Panc1 (cell line): ENCODE measurements around the gene SLC30A1. TPM values are rescaled to one million over a fixed set of nuclear protein-coding genes. Genes with fewer than 3 reads are reported as not detected.
A peak's percentile ranks its signal among the peaks of the same experiment; 100 is the strongest.
"Not testable (repeated sequence)": the region's sequence is repeated elsewhere in the genome, so short reads cannot be mapped to it uniquely, and the experiment has no call there.

Experiments
- ATAC-seq: fragments of 200-7000 bp; cut with Tn5 transposase; 2 replicates; pipeline ENCODE4 v1.9.1; 2020; ENCODE audit warnings: mild to moderate bottlenecking, moderate library complexity
- BruUV-seq: library from RNA; stranded (reverse); fragments of 400-500 nt; replicated peaks from 2 replicates; lab custom pipeline; 2021; lab: Mats Ljungman, UMichigan
- CTCF ChIA-PET: fragments of 300-600 bp; sonication (Branson Sonifier 250); formaldehyde crosslinking; loops from one replicate; lab custom pipeline; 2022; ENCODE audit warnings: antibody characterized with exemption; lab: Charles Lee
- POLR2A ChIA-PET: fragments of 300-600 bp; sonication (Branson Sonifier 250); formaldehyde crosslinking; loops from one replicate; lab custom pipeline; 2022; ENCODE audit warnings: antibody characterized with exemption; lab: Charles Lee
- DNase-seq: peaks from one replicate; pipeline ENCODE4 v3.0.0-alpha.2; 2010; ENCODE audit warnings: low read depth, low spot score
- H3K27ac ChIP-seq: 2 replicates; pipeline ENCODE4 v1.5.1; 2011; ENCODE audit warnings: mild to moderate bottlenecking, low read length, inconsistent platforms
- H3K27me3 ChIP-seq: fragments of 200-500 bp; sonication (Bioruptor generic); 2 replicates; pipeline ENCODE4 v1.6.0; 2014; ENCODE audit warnings: low read length, inconsistent platforms; ENCODE audit not compliant: control insufficient read depth, insufficient read depth
- H3K36me3 ChIP-seq: fragments of 200-500 bp; sonication (Bioruptor generic); 2 replicates; pipeline ENCODE4 v1.5.1; 2014; ENCODE audit warnings: inconsistent platforms, mild to moderate bottlenecking, low read length, moderate library complexity; ENCODE audit not compliant: control insufficient read depth, insufficient read depth
- H3K4me1 ChIP-seq: 2 replicates; pipeline ENCODE4 v1.5.1; 2011; ENCODE audit warnings: inconsistent platforms, mild to moderate bottlenecking, low read length, moderate library complexity; ENCODE audit not compliant: control insufficient read depth, insufficient read depth
- H3K4me3 ChIP-seq, 2 experiments: 2 replicates each; pipeline ENCODE4 v1.5.1; 2011 to 2012; ENCODE audit warnings: low read depth in 2 of 2, low read length in 2 of 2, mild to moderate bottlenecking in 2 of 2, inconsistent platforms in 1 of 2, moderate library complexity in 1 of 2
- H3K9me3 ChIP-seq: fragments of 200-500 bp; sonication (Bioruptor generic); 2 replicates; pipeline ENCODE4 v1.5.1; 2014; ENCODE audit warnings: low read depth, mild to moderate bottlenecking, inconsistent platforms, low read length, moderate library complexity; ENCODE audit not compliant: control insufficient read depth, insufficient read depth
- CTCF ChIP-seq: fragments of 450-650 bp; IDR thresholded peaks from 2 replicates; pipeline ENCODE4 v1.5.1; 2017; ENCODE audit warnings: mild to moderate bottlenecking
- POLR2AphosphoS5 ChIP-seq: IDR thresholded peaks from 2 replicates; pipeline ENCODE4 v1.6.1; 2012; ENCODE audit warnings: mild to moderate bottlenecking, low read depth, low read length, moderate library complexity
- REST ChIP-seq, 2 experiments: IDR thresholded peaks; 2 replicates each; pipeline ENCODE4 v1.6.1; 2011 to 2012; ENCODE audit warnings: low read depth in 2 of 2, control low read depth in 1 of 2, low read length in 1 of 2, mild to moderate bottlenecking in 1 of 2, moderate library complexity in 1 of 2; ENCODE audit not compliant: insufficient read depth in 1 of 2
- SIN3A ChIP-seq: IDR thresholded peaks from 2 replicates; pipeline ENCODE4 v1.6.1; 2012; ENCODE audit warnings: low read depth, mild to moderate bottlenecking, low read length, moderate library complexity, borderline replicate concordance; ENCODE audit not compliant: insufficient read depth
- TCF7L2 ChIP-seq: IDR thresholded peaks from 2 replicates; pipeline ENCODE4 v1.6.1; 2011; ENCODE audit warnings: mild to moderate bottlenecking, low read depth, low read length, inconsistent platforms
- in situ Hi-C: cut with HindIII; loops from 2 replicates; pipeline ENCODE4 v1.10.0; 2016; ENCODE audit warnings: low sequenced_read_pairs, low pct_unique_long_range_greater_than_20kb
- intact Hi-C: fragments of 100-400 bp; cut with micrococcal nuclease; formaldehyde crosslinking; loops from one replicate; pipeline ENCODE4 v1.10.0; 2022; ENCODE audit not compliant: unreplicated experiment
- total RNA-seq: library from RNA; stranded (reverse); gene quantifications from one replicate; pipeline ENCODE4 v1.2.1, GENCODE V29; 2021; ENCODE audit not compliant: unreplicated experiment

Gene SLC30A1
- total RNA-seq, 1 experiment from 2014 or later: 34.5 TPM

GRCh38 chr1:211541720-211542477 is 37.1 kb downstream of the SLC30A1 start:
- no peak overlapping the region for H3K27ac ChIP-seq
- BruUV-seq: no TSS peak
- in situ Hi-C loops: no loop called here
- H3K4me1 ChIP-seq: no peaks in the 10 kb centered on the region
- intact Hi-C loops: no loop called here
- no peaks in the 10 kb centered on the region for H3K9me3 ChIP-seq
- no peaks in the 10 kb centered on the region for H3K27me3 ChIP-seq
- no peak overlapping the region for H3K4me3 ChIP-seq
- no peaks in the 10 kb centered on the region for H3K36me3 ChIP-seq
- ChIA-PET POLR2A (interaction anchor here (0.6 kb wide), 1 partner anchor 87 kb away, joined by 3 read pairs; no protein-coding TSS in a partner anchor), CTCF (interaction anchor here (0.6 to 1.0 kb wide), 2 partner anchors 27 to 55 kb away, joined by 3 to 10 read pairs; no protein-coding TSS in a partner anchor)
- TF ChIP-seq SIN3A: no peak
- TF ChIP-seq TCF7L2: peak; percentile 83
- TF ChIP-seq POLR2AphosphoS5: no peak
- no peak for TF ChIP-seq CTCF
- no peak for TF ChIP-seq REST (IDR thresholded peaks at IDR 0.05; ENCODE audit: insufficient read depth in 1 of 2, low read depth in 2 of 2, low read length in 1 of 2)
- DNase-seq: no peak
- ATAC-seq: no peak

- in situ Hi-C loops (no loop called here), intact Hi-C loops (no loop called here)
- Histone ChIP-seq H3K4me1 (no peaks in the 10 kb centered on the region), H3K27me3 (no peaks in the 10 kb centered on the region), H3K9me3 (no peaks in the 10 kb centered on the region), H3K4me3 (no peak overlapping the region), H3K36me3 (no peaks in the 10 kb centered on the region), H3K27ac (no peak overlapping the region)
- POLR2A ChIA-PET: interaction anchor here (0.6 kb wide), 1 partner anchor 87 kb away, joined by 3 read pairs; no protein-coding TSS in a partner anchor
- CTCF ChIA-PET: no interaction called here
- TF ChIP-seq TCF7L2 (no peak), REST (IDR thresholded peaks at IDR 0.05; ENCODE audit: insufficient read depth in 1 of 2, low read depth in 2 of 2, low read length in 1 of 2) (no peak), POLR2AphosphoS5 (no peak), SIN3A (no peak), CTCF (no peak)
- BruUV-seq: no TSS peak
- ATAC-seq (no peak), DNase-seq (no peak)
Observed at GRCh38 chr1:211541278-211541677, 37.7 kb downstream of the SLC30A1 start.

GRCh38 chr1:211540824-211541223 is 38.1 kb downstream of the SLC30A1 start:
- H3K27me3 ChIP-seq, H3K4me1 ChIP-seq, H3K9me3 ChIP-seq, H3K36me3 ChIP-seq, DNase-seq, intact Hi-C loops, CTCF ChIA-PET, in situ Hi-C loops, BruUV-seq, H3K4me3 ChIP-seq, ATAC-seq, H3K27ac ChIP-seq: not testable (repeated sequence)
- POLR2A ChIA-PET: interaction anchor here (0.6 kb wide), 1 partner anchor 88 kb away, joined by 3 read pairs; no protein-coding TSS in a partner anchor
